ENCODE measurements around the gene RRN3. TPM values are rescaled to one million over a fixed set of nuclear protein-coding genes. Genes with fewer than 3 reads are reported as not detected.
"Not testable (repeated sequence)": the region's sequence is repeated elsewhere in the genome, so short reads cannot be mapped to it uniquely, and the experiment has no call there.

Gene RRN3
- total RNA-seq, 1 donor from 2014 or later, result 24.4 TPM

GRCh38 chr16:15062085-15062810 lies 31.8 kb downstream of the RRN3 start:
- H3K9me3 Mint-ChIP-seq (ENCODE audit: low read depth); H3K27ac Mint-ChIP-seq (ENCODE audit: unreplicated experiment); DNase-seq (ENCODE audit: low spot score); H3K27me3 Mint-ChIP-seq (ENCODE audit: low read depth); H3K4me3 Mint-ChIP-seq (ENCODE audit: unreplicated experiment); H3K4me1 Mint-ChIP-seq (ENCODE audit: low read depth): not testable (repeated sequence)
- peaks cover 37% of the 10 kb centered on the region for H3K36me3 Mint-ChIP-seq (ENCODE audit: low read depth)

- peaks cover 14% of the 10 kb centered on the region for H3K4me1 Mint-ChIP-seq (ENCODE audit: low read depth)
- H3K4me3 Mint-ChIP-seq (ENCODE audit: unreplicated experiment), result no peak overlapping the region
These were observed 34.7 kb downstream of the RRN3 start for GRCh38 chr16:15059324-15059723.

GRCh38 chr16:15057681-15058417 lies 36.2 kb downstream of the RRN3 start:
- Mint-ChIP-seq H3K36me3 (ENCODE audit: low read depth) (peaks cover 27% of the 10 kb centered on the region), H3K4me1 (ENCODE audit: low read depth) (peaks cover 19% of the 10 kb centered on the region), H3K27ac (ENCODE audit: unreplicated experiment) (no peak overlapping the region), H3K27me3 (ENCODE audit: low read depth) (no peaks in the 10 kb centered on the region), H3K9me3 (ENCODE audit: low read depth) (no peaks in the 10 kb centered on the region), H3K4me3 (ENCODE audit: unreplicated experiment) (no peak overlapping the region)
- DNase-seq (ENCODE audit: low spot score), result no peak
- no peak for TF ChIP-seq CTCF (IDR thresholded peaks at IDR 0.05)

More at GRCh38 chr16:15059324-15059723, 34.7 kb downstream of the RRN3 start:
- no peak for DNase-seq (ENCODE audit: low spot score)
- Mint-ChIP-seq H3K9me3 (ENCODE audit: low read depth) (no peaks in the 10 kb centered on the region), H3K27me3 (ENCODE audit: low read depth) (no peaks in the 10 kb centered on the region), H3K27ac (ENCODE audit: unreplicated experiment) (no peak overlapping the region), H3K36me3 (ENCODE audit: low read depth) (peaks cover 30% of the 10 kb centered on the region)
- no peak for TF ChIP-seq CTCF (IDR thresholded peaks at IDR 0.05)

GRCh38 chr16:15055141-15056053 lies 38.7 kb downstream of the RRN3 start:
- DNase-seq (ENCODE audit: low spot score), result no peak
- H3K27me3 Mint-ChIP-seq (ENCODE audit: low read depth), result no peaks in the 10 kb centered on the region
- peaks cover 7% of the 10 kb centered on the region for H3K36me3 Mint-ChIP-seq (ENCODE audit: low read depth)
- peak overlapping the region; percentile 88 for H3K4me3 Mint-ChIP-seq (ENCODE audit: unreplicated experiment)
- peak; percentile 65 for TF ChIP-seq CTCF (IDR thresholded peaks at IDR 0.05)
- no peaks in the 10 kb centered on the region for H3K9me3 Mint-ChIP-seq (ENCODE audit: low read depth)
- peak overlapping the region; percentile 83 for H3K27ac Mint-ChIP-seq (ENCODE audit: unreplicated experiment)
- H3K4me1 Mint-ChIP-seq (ENCODE audit: low read depth), result peaks cover 16% of the 10 kb centered on the region

GRCh38 chr16:15054357-15055140 lies 39.5 kb downstream of the RRN3 start:
- Mint-ChIP-seq H3K4me3 (ENCODE audit: unreplicated experiment) (peak overlapping the region; percentile 88), H3K4me1 (ENCODE audit: low read depth) (peaks cover 16% of the 10 kb centered on the region), H3K27me3 (ENCODE audit: low read depth) (no peaks in the 10 kb centered on the region), H3K27ac (ENCODE audit: unreplicated experiment) (peak overlapping the region; percentile 83), H3K9me3 (ENCODE audit: low read depth) (no peaks in the 10 kb centered on the region), H3K36me3 (ENCODE audit: low read depth) (peaks cover 6% of the 10 kb centered on the region)
- TF ChIP-seq CTCF (IDR thresholded peaks at IDR 0.05), result no peak
- DNase-seq (ENCODE audit: low spot score), result no peak
